ENCODE results near the gene ZNF32. TPM values are rescaled to one million over a fixed set of nuclear protein-coding genes. Genes with fewer than 3 reads are reported as not detected.

The ZNF32 gene
- total and polyA plus RNA-seq, 2 of the 4 experiments (the other 2 are of a cell fraction) = 30.1 to 31.2 TPM

GRCh38 chr10:43665054-43665453 is 16.4 kb upstream of the ZNF32 start:
- Histone ChIP-seq H3K79me1 (ENCODE audit: low read depth in 1 of 2, low read length in 2 of 2) (no peaks in the 10 kb centered on the region), H2BK15ac (ENCODE audit: low read depth, low read length) (no peak overlapping the region), H3K4ac (ENCODE audit: low read depth, low read length) (no peak overlapping the region), H2BK5ac (ENCODE audit: low read depth, low read length, poor library complexity, severe bottlenecking) (no peak overlapping the region), H4K91ac (ENCODE audit: insufficient read depth, low read depth, low read length) (no peak overlapping the region), H4K5ac (ENCODE audit: low read depth, low read length) (no peak overlapping the region), H3K9me3 (ENCODE audit: control insufficient read depth, insufficient read depth, low read length) (no peaks in the 10 kb centered on the region), H3K9me1 (ENCODE audit: insufficient read depth, low read length) (no peaks in the 10 kb centered on the region), H4K20me1 (ENCODE audit: insufficient read depth, low read length) (no peaks in the 10 kb centered on the region), H3K36me3 (ENCODE audit: control insufficient read depth, insufficient read depth, low read length) (no peaks in the 10 kb centered on the region), H3K27me3 (ENCODE audit: control insufficient read depth, insufficient read depth, low read length) (peaks cover 2% of the 10 kb centered on the region; the same call in 1 of the 2 replicates), H2BK120ac (ENCODE audit: low read depth, low read length) (no peak overlapping the region), H3K4me3 (ENCODE audit: insufficient read depth, low read depth, low read length) (no peak overlapping the region), H3K18ac (ENCODE audit: low read depth, low read length) (no peak overlapping the region), H4K8ac (ENCODE audit: low read depth in 2 of 2, low read length in 2 of 2) (no peak overlapping the region), H3K27ac (ENCODE audit: insufficient read depth, low read length) (no peak overlapping the region), H2AK5ac (ENCODE audit: low read depth, low read length) (no peak overlapping the region), H2BK20ac (ENCODE audit: low read depth, low read length) (no peak overlapping the region), H2AK9ac (replicated peaks; ENCODE audit: low read depth, low read length, poor library complexity) (no peak overlapping the region), H2AFZ (replicated peaks; ENCODE audit: low read length, poor library complexity) (no peak overlapping the region), H3K23ac (ENCODE audit: low read depth, low read length) (no peak overlapping the region), H3K4me1 (ENCODE audit: control insufficient read depth, insufficient read depth, low read length) (no peaks in the 10 kb centered on the region; the same call in 1 of the 2 replicates), H3K56ac (ENCODE audit: extremely low read depth, insufficient read depth, low read length) (no peak overlapping the region), H3K9ac (ENCODE audit: low read depth, low read length) (no peak overlapping the region), H3K4me2 (ENCODE audit: low read depth, low read length) (no peak overlapping the region), H3K14ac (replicated peaks; ENCODE audit: low read depth, low read length) (no peak overlapping the region)
- no CpG with 5 or more reads among the region's 3 CpGs for WGBS, 2 experiments (ENCODE audit: extremely low coverage in 2 of 2, insufficient read length in 1 of 2)
- in situ Hi-C loops (cut with MboI; ENCODE audit: low sequenced_read_pairs) (no loop called here), dilution Hi-C loops (cut with HindIII; ENCODE audit: low sequenced_read_pairs, unreplicated experiment) (no loop called here), intact Hi-C loops (cut with micrococcal nuclease) (no loop called here)
- TF ChIP-seq MXI1 (IDR thresholded peaks at IDR 0.05; ENCODE audit: borderline replicate concordance, low read depth, low read length) = no peak
- no peak for TF ChIP-seq RCOR1 (IDR thresholded peaks at IDR 0.05; ENCODE audit: insufficient replicate concordance, low read length)
- TF ChIP-seq CTCF (conservative IDR thresholded peaks at IDR 0.05; ENCODE audit: low read depth, low read length) = no peak
- no peak for TF ChIP-seq RAD21 (IDR thresholded peaks at IDR 0.05; ENCODE audit: low read length)
- TF ChIP-seq BHLHE40 (IDR thresholded peaks at IDR 0.05; ENCODE audit: low read depth, low read length) = no peak
- peak; percentile 19; the same call in 1 of the 2 replicates for TF ChIP-seq CEBPB (IDR thresholded peaks at IDR 0.05; ENCODE audit: low read depth, low read length)
- no peak for TF ChIP-seq ELK1 (IDR thresholded peaks at IDR 0.05; ENCODE audit: borderline replicate concordance, low read depth, low read length)
- BruUV-seq (replicated peaks) = no TSS peak
- ATAC-seq (ENCODE audit: low read depth) (no peak), DNase-seq (peak; percentile 20)
- CTCF ChIA-PET = no interaction called here
- POLR2A ChIA-PET (ENCODE audit: unreplicated experiment) = no interaction called here
